Measurements from ENCODE around the gene UNC13A.

The UNC13A gene

GRCh38 chr19:17687857-17688784, at the start of gene UNC13A:
UNC13A (minus strand) TSS chr19:17688354; CDS start chr19:17688199, 155 bp downstream.
- DNase-seq: no peak

- no peak for DNase-seq
Measured at GRCh38 chr19:17737690-17738153, 49.6 kb upstream of the UNC13A start.

DNA sequence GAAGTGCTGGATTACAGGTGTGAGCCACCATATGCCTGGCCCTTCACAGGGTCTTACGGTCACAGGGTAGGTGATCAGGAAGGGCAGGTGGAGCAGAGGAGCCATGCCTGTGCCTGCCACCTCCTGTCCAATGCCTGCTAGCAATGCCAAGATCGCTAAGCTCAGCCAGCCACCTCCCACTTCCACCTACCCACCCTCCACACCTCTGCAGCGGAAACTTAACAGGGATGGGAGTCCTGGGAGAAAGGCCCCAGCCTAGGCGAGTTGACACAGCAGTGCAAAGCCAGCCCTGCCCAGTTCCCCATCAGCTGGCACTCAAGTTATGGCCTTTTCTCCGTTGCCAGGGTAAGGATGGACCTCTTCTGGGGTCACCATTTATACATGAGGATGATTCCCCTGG, 47.3 kb upstream of the UNC13A start:
- no peak for DNase-seq

- no peak for DNase-seq
Measured at GRCh38 chr19:17734146-17734545, 46.0 kb upstream of the UNC13A start.

- no peak for DNase-seq
Measured at GRCh38 chr19:17733127-17733526, 45.0 kb upstream of the UNC13A start.

- DNase-seq: no peak
Measured at GRCh38 chr19:17727843-17728242, 39.7 kb upstream of the UNC13A start.

DNA sequence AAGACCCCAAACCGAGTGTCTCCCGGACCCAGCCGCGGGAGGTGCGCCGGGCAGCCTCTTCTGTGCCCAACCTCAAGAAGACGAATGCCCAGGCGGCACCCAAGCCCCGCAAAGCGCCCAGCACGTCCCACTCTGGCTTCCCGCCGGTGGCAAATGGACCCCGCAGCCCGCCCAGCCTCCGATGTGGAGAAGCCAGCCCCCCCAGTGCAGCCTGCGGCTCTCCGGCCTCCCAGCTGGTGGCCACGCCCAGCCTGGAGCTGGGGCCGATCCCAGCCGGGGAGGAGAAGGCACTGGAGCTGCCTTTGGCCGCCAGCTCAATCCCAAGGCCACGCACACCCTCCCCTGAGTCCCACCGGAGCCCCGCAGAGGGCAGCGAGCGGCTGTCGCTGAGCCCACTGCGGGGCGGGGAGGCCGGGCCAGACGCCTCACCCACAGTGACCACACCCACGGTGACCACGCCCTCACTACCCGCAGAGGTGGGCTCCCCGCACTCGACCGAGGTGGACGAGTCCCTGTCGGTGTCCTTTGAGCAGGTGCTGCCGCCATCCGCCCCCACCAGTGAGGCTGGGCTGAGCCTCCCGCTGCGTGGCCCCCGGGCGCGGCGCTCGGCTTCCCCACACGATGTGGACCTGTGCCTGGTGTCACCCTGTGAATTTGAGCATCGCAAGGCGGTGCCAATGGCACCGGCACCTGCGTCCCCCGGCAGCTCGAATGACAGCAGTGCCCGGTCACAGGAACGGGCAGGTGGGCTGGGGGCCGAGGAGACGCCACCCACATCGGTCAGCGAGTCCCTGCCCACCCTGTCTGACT, 39.0 kb upstream of the UNC13A start:
- no peak for DNase-seq

DNA sequence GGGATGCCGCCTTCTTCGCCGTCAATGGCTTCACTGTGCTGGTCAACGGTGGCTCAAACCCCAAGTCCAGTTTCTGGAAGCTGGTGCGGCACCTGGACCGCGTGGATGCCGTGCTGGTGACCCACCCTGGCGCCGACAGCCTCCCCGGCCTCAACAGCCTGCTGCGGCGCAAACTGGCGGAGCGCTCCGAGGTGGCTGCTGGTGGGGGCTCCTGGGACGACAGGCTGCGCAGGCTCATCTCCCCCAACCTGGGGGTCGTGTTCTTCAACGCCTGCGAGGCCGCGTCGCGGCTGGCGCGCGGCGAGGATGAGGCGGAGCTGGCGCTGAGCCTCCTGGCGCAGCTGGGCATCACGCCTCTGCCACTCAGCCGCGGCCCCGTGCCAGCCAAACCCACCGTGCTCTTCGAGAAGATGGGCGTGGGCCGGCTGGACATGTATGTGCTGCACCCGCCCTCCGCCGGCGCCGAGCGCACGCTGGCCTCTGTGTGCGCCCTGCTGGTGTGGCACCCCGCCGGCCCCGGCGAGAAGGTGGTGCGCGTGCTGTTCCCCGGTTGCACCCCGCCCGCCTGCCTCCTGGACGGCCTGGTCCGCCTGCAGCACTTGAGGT, 38.1 kb upstream of the UNC13A start:
- no peak for DNase-seq

DNA sequence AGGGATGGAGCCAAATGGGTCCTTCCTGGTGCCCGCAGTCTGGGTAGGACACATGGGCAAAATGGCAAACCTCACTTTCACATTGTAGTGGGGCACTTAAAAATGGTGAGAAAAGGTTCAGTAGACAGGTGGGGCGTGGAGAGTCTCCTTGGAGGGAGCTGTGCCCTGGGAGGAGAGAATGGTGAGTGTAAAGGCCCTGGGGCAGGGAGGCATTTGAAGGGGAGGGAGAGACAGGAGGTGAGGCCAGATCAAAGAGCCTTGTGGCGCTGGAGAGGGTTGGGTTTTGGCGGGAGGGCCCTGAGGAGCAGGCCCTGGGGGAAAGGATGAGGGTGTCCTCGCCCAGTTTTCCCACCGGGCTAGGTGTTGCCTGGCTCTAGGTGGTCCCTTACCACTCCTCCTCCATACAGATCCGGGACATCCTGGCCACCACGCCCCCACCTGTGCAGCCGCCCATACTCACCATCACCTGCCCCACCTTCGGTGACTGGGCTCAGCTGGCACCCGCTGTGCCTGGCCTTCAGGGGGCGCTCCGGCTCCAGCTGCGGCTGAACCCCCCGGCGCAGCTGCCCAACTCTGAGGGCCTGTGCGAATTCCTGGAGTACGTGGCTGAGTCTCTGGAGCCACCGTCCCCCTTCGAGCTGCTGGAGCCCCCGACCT, 37.4 kb upstream of the UNC13A start:
- DNase-seq: no peak

- no peak for DNase-seq
Measured at GRCh38 chr19:17724655-17725054, 36.5 kb upstream of the UNC13A start.

GRCh38 chr19:17722655-17723240, 34.6 kb upstream of the UNC13A start:
- no peak for DNase-seq

GRCh38 chr19:17721821-17722220, 33.7 kb upstream of the UNC13A start:
- no peak for DNase-seq

GRCh38 chr19:17721111-17721628, 33.0 kb upstream of the UNC13A start:
- no peak for DNase-seq

GRCh38 chr19:17720440-17720839, 32.3 kb upstream of the UNC13A start:
- no peak for DNase-seq

DNA sequence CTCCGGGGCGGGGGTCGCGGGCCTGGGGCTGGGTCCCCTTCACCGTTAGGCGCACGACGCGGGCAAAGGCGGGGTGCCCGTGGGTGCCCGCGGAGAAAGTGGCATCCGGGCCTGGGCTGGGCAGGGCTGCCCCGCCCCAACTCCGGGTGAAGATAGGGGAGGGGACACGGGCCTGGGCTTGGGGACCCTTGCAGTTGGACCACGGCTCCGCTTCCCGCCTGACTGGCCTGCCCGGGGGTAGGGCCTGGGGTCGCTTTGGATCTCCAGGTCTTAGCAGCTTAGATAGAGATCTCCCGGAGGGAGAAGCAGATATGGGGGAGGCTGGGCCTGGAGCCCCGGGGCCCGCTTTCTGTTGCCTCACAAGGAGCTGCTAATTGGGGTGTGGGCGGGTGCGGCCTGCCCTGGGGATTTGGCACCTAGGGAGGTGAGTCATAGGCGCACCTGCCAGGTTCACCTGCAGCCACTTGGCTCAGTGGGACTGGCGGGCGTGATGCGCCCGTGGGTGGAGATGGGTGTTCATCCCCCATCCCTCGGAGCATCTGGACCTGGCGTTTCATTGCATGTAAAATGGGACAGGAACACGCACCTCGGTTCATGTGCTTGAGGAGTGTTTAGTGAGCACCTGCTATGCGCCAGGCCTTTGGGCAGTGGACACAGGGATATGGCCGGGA, 31.7 kb upstream of the UNC13A start:
- peak; percentile 71 to 75 for DNase-seq

DNA sequence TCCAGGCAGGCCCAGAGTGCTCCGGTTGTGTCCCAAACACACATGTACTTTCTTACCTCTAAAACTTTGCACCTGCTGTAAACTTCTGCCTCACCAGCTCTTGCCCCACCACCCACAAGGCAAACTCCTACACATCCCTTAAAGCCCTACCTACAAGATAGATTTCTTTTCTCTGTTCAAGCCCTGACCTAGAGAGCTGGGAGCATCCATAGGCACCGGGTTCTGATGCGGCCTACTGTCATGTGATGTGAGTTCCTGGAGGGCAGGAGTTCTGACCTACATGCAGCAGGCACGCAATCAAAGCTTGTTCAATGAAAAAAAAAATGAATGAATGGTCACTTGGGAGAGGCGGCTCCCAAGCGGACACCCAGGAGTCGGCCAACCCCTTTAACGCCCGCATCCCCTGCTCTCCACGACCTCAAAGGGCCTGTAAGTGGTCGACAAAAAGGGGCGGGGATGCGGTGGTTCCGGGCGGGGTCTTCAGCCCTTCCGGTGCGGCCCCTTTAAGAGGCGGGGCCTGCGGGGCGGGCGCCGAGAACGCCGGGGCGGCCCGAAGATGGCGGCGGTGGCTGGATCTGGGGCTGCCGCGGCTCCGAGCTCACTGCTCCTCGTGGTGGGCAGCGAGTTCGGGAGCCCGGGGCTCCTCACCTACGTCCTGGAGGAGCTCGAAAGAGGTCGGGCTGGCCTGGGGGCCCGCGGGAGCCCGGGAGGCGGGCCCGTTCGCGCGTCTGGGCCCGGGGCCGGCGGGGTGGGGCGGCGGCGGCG, 31.0 kb upstream of the UNC13A start, which contains the start of gene MAP1S:
Gene MAP1S, plus strand, starts transcription at position 534 of the 765 bp plus-strand sequence. Its CDS starts 23 bp downstream, at position 557.
- peak; percentile 57 to 58 for DNase-seq

GRCh38 chr19:17718550-17718946, 30.4 kb upstream of the UNC13A start:
- no peak for DNase-seq

DNA sequence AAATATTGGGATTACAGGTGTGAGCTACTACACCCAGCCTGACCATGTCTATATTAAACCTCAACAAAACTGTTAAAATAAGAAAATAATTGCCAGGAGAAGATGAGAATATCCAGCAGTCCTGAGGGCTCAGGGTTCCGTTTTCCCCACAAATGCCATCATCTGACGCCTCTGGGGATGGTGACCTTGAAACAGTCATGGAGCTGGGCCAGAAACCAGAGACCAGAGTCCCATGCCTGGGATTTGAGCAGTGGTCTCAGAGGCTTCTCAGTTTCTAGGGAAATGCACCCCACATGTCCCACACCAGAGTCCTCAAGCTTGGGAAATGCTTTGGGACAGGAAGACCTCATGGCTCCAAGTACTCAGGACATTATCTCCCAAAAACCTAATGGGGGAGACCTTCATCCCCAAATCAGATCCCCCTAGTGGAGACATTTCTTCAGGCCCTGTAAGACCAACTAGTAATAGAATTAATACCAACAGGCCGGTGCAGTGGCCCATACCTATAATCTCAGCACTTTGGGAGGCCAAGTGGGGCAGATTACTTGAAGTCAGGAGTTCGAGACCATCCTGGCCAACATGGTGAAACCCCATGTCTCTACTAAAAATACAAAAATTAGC, 28.3 kb upstream of the UNC13A start:
- DNase-seq: no peak

GRCh38 chr19:17711851-17712250, 23.7 kb upstream of the UNC13A start:
- DNase-seq: no peak

- no peak for DNase-seq
Measured at GRCh38 chr19:17706750-17707181, 18.6 kb upstream of the UNC13A start.
